SU-DHL-6 (cell line): ENCODE measurements around the gene NRAP.

Experiments used
- H2AFZ ChIP-seq: fragments of 200-600 bp; sonication (generic); 2 replicates; pipeline ENCODE4 v1.6.1; 2014; ENCODE audit warnings: low read depth, mild to moderate bottlenecking, moderate library complexity, mixed read lengths, antibody characterized with exemption, low read length; ENCODE audit not compliant: severe bottlenecking
- H3F3A ChIP-seq: fragments of 200-600 bp; shearing (Covaris generic); 2 replicates; pipeline ENCODE4 v1.6.0; 2016; ENCODE audit warnings: antibody characterized with exemption, mild to moderate bottlenecking; ENCODE audit not compliant: insufficient read depth
- H3K27ac ChIP-seq: fragments of 200-600 bp; sonication (generic); 2 replicates; pipeline ENCODE4 v1.5.1; 2016; ENCODE audit warnings: low read depth, mild to moderate bottlenecking, low read length, moderate library complexity, mixed read lengths
- H3K27me3 ChIP-seq: fragments of 200-600 bp; sonication (generic), shearing (Covaris generic); 2 replicates; pipeline ENCODE4 v1.6.0; 2014; ENCODE audit warnings: mild to moderate bottlenecking, low read length
- H3K36me3 ChIP-seq: fragments of 200-600 bp; sonication (generic); 2 replicates; pipeline ENCODE4 v1.6.1; 2014; ENCODE audit warnings: mild to moderate bottlenecking, low read length, mixed read lengths
- H3K4me2 ChIP-seq: fragments of 300-600, 200-600 bp; shearing (Covaris generic), sonication (generic); 2 replicates; pipeline ENCODE4 v1.6.0; 2014; ENCODE audit warnings: low read length, low read depth, mild to moderate bottlenecking; ENCODE audit not compliant: poor library complexity, severe bottlenecking
- H3K4me3 ChIP-seq: fragments of 200-600 bp; sonication (generic); 2 replicates; pipeline ENCODE4 v1.5.1; 2014; ENCODE audit warnings: antibody characterized with exemption, low read length, mild to moderate bottlenecking, mixed read lengths; ENCODE audit not compliant: insufficient read depth, poor library complexity, severe bottlenecking
- H3K79me2 ChIP-seq: fragments of 200-600 bp; sonication (generic); 2 replicates; pipeline ENCODE4 v1.6.1; 2014; ENCODE audit warnings: mild to moderate bottlenecking, low read length, moderate library complexity; ENCODE audit not compliant: insufficient read depth
- H3K9ac ChIP-seq: fragments of 200-600 bp; sonication (generic); 2 replicates; pipeline ENCODE4 v1.7.0; 2014; ENCODE audit warnings: mild to moderate bottlenecking, low read length
- H3K9me2 ChIP-seq: fragments of 200-600 bp; sonication (generic); replicated peaks from 2 replicates; pipeline ENCODE4 v1.6.1; 2014; ENCODE audit warnings: low read length; ENCODE audit not compliant: insufficient read depth
- H3K9me3 ChIP-seq: fragments of 200-600 bp; sonication (generic); 2 replicates; pipeline ENCODE4 v1.6.1; 2014; ENCODE audit warnings: low read length, mixed read lengths; ENCODE audit not compliant: insufficient read depth
- H4K20me1 ChIP-seq: fragments of 200-600 bp; sonication (generic); 2 replicates; pipeline ENCODE4 v1.6.1; 2014; ENCODE audit warnings: low read depth, mild to moderate bottlenecking, antibody characterized with exemption, low read length, moderate library complexity, mixed read lengths
- CTCF ChIP-seq: fragments of 200-600 bp; sonication (generic); IDR thresholded peaks from one replicate; pipeline ENCODE4 v1.5.1; 2017; ENCODE audit warnings: antibody characterized with exemption, mild to moderate bottlenecking, low read length, moderate library complexity; ENCODE audit not compliant: insufficient read depth, poor library complexity, severe bottlenecking
- EZH2phosphoT487 ChIP-seq: fragments of 200-600 bp; sonication (generic), shearing (Covaris generic); conservative IDR thresholded peaks from 2 replicates; pipeline ENCODE4 v1.6.1; 2018; ENCODE audit warnings: mild to moderate bottlenecking, antibody characterized with exemption, low read length, moderate library complexity, mixed read lengths

Gene NRAP

GRCh38 chr10:113552701-113553100, 111.1 kb downstream of the NRAP start, which contains the start of gene HABP2:
TSS of gene HABP2 (plus strand) at chr10:113553053. CDS start at chr10:113553122, 69 bp downstream.
- no peaks in the 10 kb centered on the region for H3K27me3 ChIP-seq
- TF ChIP-seq CTCF, result no peak
- no peak for TF ChIP-seq EZH2phosphoT487
- no peaks in the 10 kb centered on the region for H3K9me3 ChIP-seq

GRCh38 chr10:113552014-113552413, 111.8 kb downstream of the NRAP start:
- no peaks in the 10 kb centered on the region for H3F3A ChIP-seq
- H3K4me3 ChIP-seq, result no peak overlapping the region
- H2AFZ ChIP-seq, result no peak overlapping the region
- no peak overlapping the region for H3K9ac ChIP-seq
- no peak overlapping the region for H3K27ac ChIP-seq
- H3K79me2 ChIP-seq, result no peaks in the 10 kb centered on the region
- no peak overlapping the region for H3K4me2 ChIP-seq
- H4K20me1 ChIP-seq, result no peaks in the 10 kb centered on the region
- no peaks in the 10 kb centered on the region for H3K9me2 ChIP-seq
- H3K9me3 ChIP-seq, result no peaks in the 10 kb centered on the region
- H3K36me3 ChIP-seq, result no peaks in the 10 kb centered on the region
- TF ChIP-seq CTCF (no peak), EZH2phosphoT487 (no peak)
- H3K27me3 ChIP-seq, result no peaks in the 10 kb centered on the region

More at GRCh38 chr10:113552701-113553100, 111.1 kb downstream of the NRAP start, which contains the start of gene HABP2:
- Histone ChIP-seq H4K20me1 (no peaks in the 10 kb centered on the region), H3K36me3 (no peaks in the 10 kb centered on the region), H3K9ac (no peak within 1 kb of the TSS), H3K79me2 (no peaks in the 10 kb centered on the region), H3K9me2 (no peaks in the 10 kb centered on the region), H3K4me2 (no peak within 1 kb of the TSS), H3K27ac (no peak within 1 kb of the TSS), H3F3A (no peaks in the 10 kb centered on the region), H3K4me3 (no peak within 1 kb of the TSS), H2AFZ (no peak within 1 kb of the TSS)

GRCh38 chr10:113550365-113550764, 113.5 kb downstream of the NRAP start:
- no peaks in the 10 kb centered on the region for H3K9me2 ChIP-seq
- no peaks in the 10 kb centered on the region for H4K20me1 ChIP-seq
- no peaks in the 10 kb centered on the region for H3K27me3 ChIP-seq
- H3F3A ChIP-seq, result no peaks in the 10 kb centered on the region
- no peak overlapping the region for H3K27ac ChIP-seq
- H3K4me2 ChIP-seq, result no peak overlapping the region
- TF ChIP-seq CTCF, result no peak
- no peak for TF ChIP-seq EZH2phosphoT487
- no peaks in the 10 kb centered on the region for H3K36me3 ChIP-seq
- no peak overlapping the region for H3K9ac ChIP-seq
- no peaks in the 10 kb centered on the region for H3K9me3 ChIP-seq
- H3K79me2 ChIP-seq, result no peaks in the 10 kb centered on the region
- H2AFZ ChIP-seq, result no peak overlapping the region
- no peak overlapping the region for H3K4me3 ChIP-seq
